GM18519 (cell line): ENCODE data around the gene ERCC6.

Experiments used
- ATAC-seq: cut with Tn5 transposase; IDR thresholded peaks from one replicate; pipeline ENCODE4 v1.9.1; 2021; ENCODE audit warnings: mild to moderate bottlenecking, moderate library complexity; ENCODE audit not compliant: unreplicated experiment, low FRiP score

The ERCC6 gene

GRCh38 chr10:49465736-49466135 lies 73.2 kb downstream of the ERCC6 start:
- no peak for ATAC-seq
